Superior temporal gyrus (tissue), 1 donor: ENCODE results near the gene HCRTR1.

ENCODE experiments used
- DNase-seq: peaks from one replicate; pipeline ENCODE4 v3.0.0-alpha.2; 2016; ENCODE audit errors: extremely low spot score

HCRTR1 gene

DNA sequence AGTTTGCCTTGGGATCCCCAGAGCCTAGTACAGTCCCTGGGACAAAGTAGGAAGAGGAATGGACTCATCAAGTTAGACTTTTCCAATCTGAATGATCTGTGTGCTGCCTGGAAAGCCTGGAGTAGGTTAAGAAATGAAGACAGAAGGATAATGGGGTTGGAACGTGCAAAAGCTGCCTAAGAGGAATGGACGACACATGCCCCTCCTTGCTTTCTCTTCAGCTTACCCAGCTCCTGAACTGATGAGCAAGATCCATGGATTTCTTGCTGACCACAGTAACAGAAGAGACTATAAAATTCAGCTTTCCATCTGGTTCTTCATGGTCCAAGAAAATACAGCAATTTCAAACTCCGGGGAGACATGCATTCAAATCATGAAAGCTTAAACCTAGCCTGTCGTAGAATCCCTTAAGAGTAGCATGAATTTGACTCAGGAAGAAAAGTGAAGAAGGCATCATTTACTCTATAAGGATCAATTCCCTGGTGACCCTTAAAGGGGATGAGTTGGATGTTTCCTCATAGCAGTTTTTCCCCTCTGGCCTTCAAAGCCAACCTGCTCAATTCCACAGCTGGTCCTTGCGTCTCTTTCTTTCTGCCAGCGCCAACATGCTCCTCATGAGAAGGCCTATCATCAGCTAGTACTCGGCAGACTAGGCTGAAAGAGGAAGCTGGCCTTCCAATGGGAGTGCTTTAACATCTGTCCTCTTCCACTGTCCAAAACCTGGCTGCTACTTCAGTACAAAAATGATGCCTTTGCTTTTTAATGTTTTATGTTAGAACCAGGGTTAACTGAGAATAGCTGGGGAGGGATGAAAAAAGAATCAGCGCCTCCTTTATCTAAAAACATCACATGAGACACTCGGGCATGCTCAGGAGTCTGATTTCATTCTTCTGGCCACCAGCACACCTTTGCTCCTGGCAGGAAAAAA, 32.9 kb downstream of the HCRTR1 start:
- no peak for DNase-seq

GRCh38 chr1:31651089-31651420, 33.6 kb downstream of the HCRTR1 start:
- DNase-seq = no peak

DNA sequence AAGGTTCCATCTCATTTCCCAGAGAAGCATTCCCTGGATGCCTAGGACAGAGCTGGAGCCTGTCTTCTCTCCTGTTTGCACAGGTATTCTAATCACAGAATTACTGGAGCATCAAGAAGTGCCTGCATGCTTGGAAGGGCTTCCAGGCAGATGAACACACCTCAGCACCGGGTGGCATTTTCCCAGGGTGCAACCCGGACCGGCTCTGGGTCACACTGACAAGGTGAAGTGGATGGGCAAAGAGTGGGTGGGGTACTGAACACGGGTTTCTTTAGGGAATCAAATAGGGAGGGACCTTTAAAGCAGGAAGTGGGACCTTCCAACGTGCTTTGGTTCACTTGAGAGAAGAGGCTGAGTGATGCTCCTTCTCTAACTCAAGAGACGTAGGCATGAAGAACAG, 34.3 kb downstream of the HCRTR1 start:
- DNase-seq = no peak

GRCh38 chr1:31652891-31653499, 35.5 kb downstream of the HCRTR1 start:
- no peak for DNase-seq

DNA sequence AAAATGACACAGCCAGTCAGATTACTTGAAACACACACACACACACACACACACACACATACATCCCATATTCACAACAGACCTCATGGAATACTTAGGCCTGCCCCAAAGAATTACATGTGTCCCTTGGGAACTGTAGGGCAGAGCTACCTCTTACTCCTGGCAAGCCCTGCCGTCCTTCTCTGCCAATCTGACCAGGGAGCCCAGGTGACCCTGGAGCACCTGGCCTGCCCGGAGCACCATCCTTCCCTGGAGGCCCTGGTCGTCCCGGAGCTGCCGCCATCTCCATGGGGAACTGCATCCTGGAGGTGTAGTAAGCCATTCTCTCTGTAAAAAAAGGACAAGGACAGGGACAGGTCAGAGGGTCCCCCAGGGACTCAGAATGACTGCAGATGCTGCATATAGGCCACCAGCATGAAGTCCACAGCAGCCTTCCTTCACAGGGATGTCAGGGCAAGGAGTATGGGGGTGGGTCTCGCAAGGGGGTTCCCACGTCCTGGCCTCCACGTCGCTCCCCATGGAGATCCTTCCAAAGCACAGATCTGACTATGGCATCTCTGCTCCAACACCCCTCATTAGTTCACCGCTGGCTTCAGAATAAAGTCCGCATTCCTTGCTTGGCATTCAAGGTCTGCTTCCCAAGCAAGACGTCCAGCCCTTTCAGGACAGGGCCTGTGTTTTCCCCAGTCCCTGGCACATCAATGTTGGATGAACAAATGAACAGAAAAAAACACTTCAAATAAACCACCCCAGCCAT, 36.4 kb downstream of the HCRTR1 start:
- no peak for DNase-seq

- no peak for DNase-seq
Measured at GRCh38 chr1:31654474-31654776, 36.9 kb downstream of the HCRTR1 start.

DNA sequence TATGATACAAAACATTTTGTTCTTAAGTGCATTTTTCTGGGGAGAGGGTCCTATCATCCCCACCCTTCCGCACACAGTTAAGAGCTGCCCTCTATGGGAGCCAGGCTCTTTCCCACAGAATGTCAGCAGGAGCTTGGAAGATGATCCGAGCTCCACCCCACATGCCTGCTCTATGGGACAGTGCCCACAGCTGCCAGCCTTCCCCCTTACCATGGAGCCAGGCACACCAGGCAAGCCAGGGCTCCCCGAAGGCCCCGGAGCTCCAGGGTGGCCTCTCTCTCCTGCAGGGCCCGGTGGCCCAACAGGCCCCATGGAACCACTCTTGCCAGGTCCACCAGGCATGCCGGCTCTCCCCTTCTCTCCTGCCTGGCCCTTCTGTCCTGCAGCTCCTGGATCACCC, 37.6 kb downstream of the HCRTR1 start:
- no peak for DNase-seq

- DNase-seq = no peak
Measured at GRCh38 chr1:31655756-31656155, 38.3 kb downstream of the HCRTR1 start.

GRCh38 chr1:31657020-31657804, 39.7 kb downstream of the HCRTR1 start:
- DNase-seq = no peak

- DNase-seq = no peak
Measured at GRCh38 chr1:31657972-31658510, 40.6 kb downstream of the HCRTR1 start.

GRCh38 chr1:31658721-31659120, 41.2 kb downstream of the HCRTR1 start:
- no peak for DNase-seq

GRCh38 chr1:31659889-31660288, 42.4 kb downstream of the HCRTR1 start:
- no peak for DNase-seq

DNA sequence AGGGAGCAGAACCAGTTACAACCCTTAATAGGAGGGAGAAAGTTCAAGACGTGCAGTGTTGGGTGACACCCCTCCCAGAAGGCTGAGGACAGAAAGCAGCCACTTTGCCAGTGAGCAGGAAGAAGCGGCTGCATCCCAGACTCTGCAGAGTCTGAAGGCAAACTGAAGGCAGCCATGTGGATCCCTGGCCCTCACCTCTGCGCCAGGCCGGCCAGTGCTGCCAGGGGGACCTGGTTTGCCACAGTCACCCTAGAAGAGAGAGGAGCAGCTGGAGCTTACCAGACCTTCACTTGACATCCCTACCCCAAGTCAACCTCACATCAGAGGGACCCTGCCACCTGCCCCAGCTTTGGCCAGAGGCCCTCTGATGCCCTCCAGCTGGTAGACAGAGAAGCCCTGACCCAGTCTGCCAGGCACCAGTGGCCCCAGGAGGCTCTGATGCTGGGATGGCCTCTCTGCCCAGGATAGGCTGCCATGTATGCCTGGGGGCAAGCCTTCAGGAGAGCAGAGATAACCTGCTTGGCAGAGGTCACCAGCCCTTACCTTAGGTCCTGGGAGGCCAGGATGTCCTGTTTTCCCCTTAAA, 43.5 kb downstream of the HCRTR1 start:
- no peak for DNase-seq

GRCh38 chr1:31661856-31662255, 44.4 kb downstream of the HCRTR1 start:
- DNase-seq = no peak

DNA sequence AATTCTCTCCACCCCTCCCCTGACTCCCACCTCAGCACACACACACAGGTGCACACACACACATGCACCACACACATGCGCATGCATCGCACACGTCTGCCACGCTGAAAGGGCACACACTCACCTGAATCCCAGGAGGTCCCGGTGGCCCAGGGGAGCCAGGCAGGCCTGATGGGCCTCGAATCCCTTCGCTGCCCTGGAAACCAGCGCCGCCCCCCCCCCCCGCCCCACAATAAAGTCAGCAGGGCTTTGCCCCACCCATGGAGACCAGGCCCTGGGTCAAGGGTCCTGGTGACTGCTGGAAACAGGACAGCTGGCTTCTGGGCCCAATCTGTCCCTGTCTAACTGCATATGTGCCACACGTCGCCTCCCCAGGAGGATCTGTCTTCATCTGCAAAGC, 45.0 kb downstream of the HCRTR1 start:
- no peak for DNase-seq

- DNase-seq = peak; percentile 80
Measured at GRCh38 chr1:31663622-31664452, 46.3 kb downstream of the HCRTR1 start.

GRCh38 chr1:31664528-31664927, 47.0 kb downstream of the HCRTR1 start:
- no peak for DNase-seq

DNA sequence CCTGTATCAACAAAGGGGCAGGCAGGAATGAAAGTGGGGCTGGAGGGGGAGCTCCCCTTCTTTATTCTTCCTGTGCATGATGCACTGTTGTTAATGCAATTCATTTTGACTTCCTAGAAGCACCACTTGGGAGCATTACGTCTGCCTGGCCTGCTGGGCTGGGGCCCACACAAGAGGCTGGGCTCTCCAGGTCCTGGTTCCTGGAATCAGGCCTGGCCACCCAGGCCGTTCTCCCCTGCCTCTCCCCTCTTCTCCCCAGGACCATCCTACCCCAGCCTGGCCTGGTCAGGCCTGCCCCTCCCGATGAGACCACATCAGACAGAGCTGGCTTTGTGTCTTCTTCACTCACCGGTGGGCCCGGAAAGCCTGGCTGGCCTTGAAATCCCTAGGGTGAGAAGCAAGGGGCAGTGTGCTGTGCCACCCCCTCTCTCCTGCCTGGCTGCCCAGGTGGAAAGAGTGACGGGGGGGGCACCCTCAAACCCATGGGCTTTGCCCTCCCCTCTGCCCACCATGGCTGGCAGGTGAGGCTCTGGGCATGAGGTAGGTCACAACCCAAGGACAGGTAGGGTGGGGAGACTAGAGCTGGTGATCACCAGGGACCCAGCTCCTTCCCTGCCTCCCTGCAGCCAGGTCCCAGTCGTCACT, 47.9 kb downstream of the HCRTR1 start:
- DNase-seq = no peak

DNA sequence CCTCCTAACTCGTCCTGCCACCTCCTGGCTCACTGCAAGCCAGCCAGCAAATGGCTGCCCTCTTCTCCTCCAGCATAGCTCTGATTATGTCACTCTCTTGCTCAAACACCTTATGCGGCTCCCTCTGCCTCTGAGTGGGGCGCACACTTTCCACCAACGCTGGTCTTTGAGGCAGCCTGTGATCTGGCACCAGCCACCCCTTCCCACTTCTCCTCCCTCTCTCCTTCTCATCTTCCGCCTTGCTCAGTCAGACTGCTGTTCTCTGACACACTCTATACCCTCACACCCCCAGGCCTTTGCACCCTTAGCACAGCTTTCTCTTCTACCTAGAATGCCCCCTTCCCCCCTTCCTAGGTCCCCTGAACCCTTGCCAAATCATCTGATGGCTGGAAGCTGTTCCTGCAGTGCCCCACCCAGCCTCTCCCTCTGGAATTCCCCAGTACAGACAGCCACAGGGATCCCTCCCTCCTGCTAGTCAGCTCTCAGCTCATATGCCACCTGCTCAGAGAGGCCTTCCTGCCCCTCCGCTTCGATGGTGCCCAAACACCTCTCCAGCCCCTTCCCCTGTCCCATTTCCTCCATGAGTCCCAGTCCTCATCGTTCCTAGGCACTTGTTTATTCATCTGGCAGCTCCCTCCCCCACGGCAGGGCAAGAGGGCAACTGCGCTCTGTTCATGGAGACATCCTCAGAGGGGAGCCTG, 48.9 kb downstream of the HCRTR1 start:
- peak; percentile 33 for DNase-seq
